Left lung (tissue), 10 donors: Measurements from ENCODE around the gene NAA16. TPM values are rescaled to one million over a fixed set of nuclear protein-coding genes. Genes with fewer than 3 reads are reported as not detected.

Experiments used
- ATAC-seq: fragments of 200-7000 bp; cut with Tn5 transposase; one replicate; pipeline ENCODE4 v1.9.1; 2020; ENCODE audit warnings: moderate library complexity
- DNase-seq, 4 donors: peaks; one replicate each; pipeline ENCODE4 v3.0.0-alpha.2; 2013 to 2020
- H3K27ac ChIP-seq, 2 donors: fragments of 200-600 bp; sonication (generic) in 1 of 2; one replicate each; pipeline versions ENCODE4 v1.5.0 to v1.8.0; 2020 to 2021
- H3K27me3 ChIP-seq, 2 donors: fragments of 200-600 bp; sonication (generic) in 1 of 2; one replicate each; pipeline versions ENCODE4 v1.5.0 to v1.8.0; 2020 to 2021
- H3K36me3 ChIP-seq, 2 donors: fragments of 200-600 bp; sonication (generic) in 1 of 2; one replicate each; pipeline versions ENCODE4 v1.5.0 to v1.8.0; 2020 to 2021
- H3K4me1 ChIP-seq, 2 donors: fragments of 200-600 bp; one replicate each; pipeline ENCODE4 v1.8.0; 2021
- H3K4me3 ChIP-seq, 2 donors: fragments of 200-600 bp; sonication (generic) in 1 of 2; one replicate each; pipeline versions ENCODE4 v1.5.0 to v1.8.0; 2020 to 2021; ENCODE audit warnings: mild to moderate bottlenecking in 1 of 2
- H3K9me3 ChIP-seq, 2 donors: fragments of 200-600 bp; sonication (generic) in 1 of 2; one replicate each; pipeline versions ENCODE4 v1.5.0 to v1.8.0; 2020 to 2021
- intact Hi-C, 2 donors: fragments of 100-400 bp; cut with DNase I; formaldehyde crosslinking; loops; one replicate each; pipeline versions ENCODE4 v1.11.2 to v1.14.2; 2022
- polyA plus RNA-seq, 6 donors: library from polyadenylated mRNA; unstranded; fragments of 120-200 nt; gene quantifications; one replicate each; pipeline ENCODE4 v1.2.1, GENCODE V29; 2013; ENCODE audit not compliant: insufficient read length in 6 of 6
- total RNA-seq, 2 donors: library from RNA; stranded (reverse); fragmentation: NEBNext Ultra II Directional; extraction: Animal tissue kit (Norgen Biotek cat#: 25700); gene quantifications; one replicate each; pipeline ENCODE4 v1.2.1, GENCODE V29; 2021
- TF ChIP-seq, protein P1 (sequence below), 2 donors: fragments of 200-600 bp; sonication (generic) in 1 of 2; IDR thresholded peaks; one replicate each; pipeline versions ENCODE4 v1.5.0 to v1.8.0; 2021; ENCODE audit warnings: antibody characterized with exemption in 2 of 2
- donor health status: DM: no; HTN: yes; CAD: no.
- donor health status: DM: no; HTN: no; CAD: no.

NAA16 gene
- total and polyA plus RNA-seq, 8 donors = 17.2 to 69.4 (median 55.6) TPM

DNA sequence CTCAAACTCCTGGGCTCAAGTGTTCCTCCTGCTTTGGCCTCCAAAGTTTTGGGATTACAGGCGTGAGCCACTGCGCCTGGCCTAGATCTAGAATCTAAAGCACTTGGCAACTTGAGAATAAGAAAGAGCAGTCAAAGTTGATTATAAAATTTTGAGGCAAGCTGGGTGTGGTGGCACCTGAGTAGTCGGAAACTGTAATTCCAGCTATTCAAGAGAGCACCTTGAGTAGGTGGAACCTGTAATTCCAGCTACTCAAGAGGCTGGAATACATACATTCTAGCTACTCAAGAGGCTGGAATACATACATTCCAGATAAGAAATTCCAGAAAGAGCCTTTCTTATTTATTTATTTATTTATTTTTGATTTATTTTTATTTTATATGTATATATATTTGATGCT lies 8.3 kb upstream of the NAA16 start:
- Histone ChIP-seq H3K36me3 (no peaks in the 10 kb centered on the region), H3K27me3 (no peaks in the 10 kb centered on the region), H3K4me1 (no peaks in the 10 kb centered on the region), H3K4me3 (no peak overlapping the region), H3K27ac (no peak overlapping the region), H3K9me3 (no peaks in the 10 kb centered on the region)
- ATAC-seq (peak; percentile 71), DNase-seq (peak in 1 of 4 donors; percentile 64)
- TF ChIP-seq, protein P1, sequence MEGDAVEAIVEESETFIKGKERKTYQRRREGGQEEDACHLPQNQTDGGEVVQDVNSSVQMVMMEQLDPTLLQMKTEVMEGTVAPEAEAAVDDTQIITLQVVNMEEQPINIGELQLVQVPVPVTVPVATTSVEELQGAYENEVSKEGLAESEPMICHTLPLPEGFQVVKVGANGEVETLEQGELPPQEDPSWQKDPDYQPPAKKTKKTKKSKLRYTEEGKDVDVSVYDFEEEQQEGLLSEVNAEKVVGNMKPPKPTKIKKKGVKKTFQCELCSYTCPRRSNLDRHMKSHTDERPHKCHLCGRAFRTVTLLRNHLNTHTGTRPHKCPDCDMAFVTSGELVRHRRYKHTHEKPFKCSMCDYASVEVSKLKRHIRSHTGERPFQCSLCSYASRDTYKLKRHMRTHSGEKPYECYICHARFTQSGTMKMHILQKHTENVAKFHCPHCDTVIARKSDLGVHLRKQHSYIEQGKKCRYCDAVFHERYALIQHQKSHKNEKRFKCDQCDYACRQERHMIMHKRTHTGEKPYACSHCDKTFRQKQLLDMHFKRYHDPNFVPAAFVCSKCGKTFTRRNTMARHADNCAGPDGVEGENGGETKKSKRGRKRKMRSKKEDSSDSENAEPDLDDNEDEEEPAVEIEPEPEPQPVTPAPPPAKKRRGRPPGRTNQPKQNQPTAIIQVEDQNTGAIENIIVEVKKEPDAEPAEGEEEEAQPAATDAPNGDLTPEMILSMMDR (IDR thresholded peaks at IDR 0.05) = no peak
- intact Hi-C loops = no loop called here

DNA sequence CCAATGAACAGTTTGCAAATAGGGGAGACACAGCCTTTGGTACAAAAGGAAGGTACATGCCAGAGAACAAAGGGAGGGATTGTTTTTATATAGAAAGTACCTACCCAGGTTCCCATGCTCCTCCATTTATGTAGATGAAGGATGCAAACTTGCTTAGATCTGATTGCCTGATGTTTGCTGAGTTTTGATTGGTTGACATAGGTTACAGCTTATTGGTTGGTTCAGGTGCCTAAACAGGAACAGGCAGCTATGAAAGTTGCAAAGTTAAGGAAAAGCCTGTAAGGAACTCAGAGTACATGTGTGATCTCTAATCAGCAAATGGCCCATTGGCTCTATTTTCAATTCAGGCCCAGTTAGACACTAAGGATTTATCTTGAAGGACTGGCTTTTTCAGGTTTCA lies 6.5 kb upstream of the NAA16 start:
- TF ChIP-seq, protein P1 (IDR thresholded peaks at IDR 0.05) = no peak
- intact Hi-C loops = no loop called here

DNA sequence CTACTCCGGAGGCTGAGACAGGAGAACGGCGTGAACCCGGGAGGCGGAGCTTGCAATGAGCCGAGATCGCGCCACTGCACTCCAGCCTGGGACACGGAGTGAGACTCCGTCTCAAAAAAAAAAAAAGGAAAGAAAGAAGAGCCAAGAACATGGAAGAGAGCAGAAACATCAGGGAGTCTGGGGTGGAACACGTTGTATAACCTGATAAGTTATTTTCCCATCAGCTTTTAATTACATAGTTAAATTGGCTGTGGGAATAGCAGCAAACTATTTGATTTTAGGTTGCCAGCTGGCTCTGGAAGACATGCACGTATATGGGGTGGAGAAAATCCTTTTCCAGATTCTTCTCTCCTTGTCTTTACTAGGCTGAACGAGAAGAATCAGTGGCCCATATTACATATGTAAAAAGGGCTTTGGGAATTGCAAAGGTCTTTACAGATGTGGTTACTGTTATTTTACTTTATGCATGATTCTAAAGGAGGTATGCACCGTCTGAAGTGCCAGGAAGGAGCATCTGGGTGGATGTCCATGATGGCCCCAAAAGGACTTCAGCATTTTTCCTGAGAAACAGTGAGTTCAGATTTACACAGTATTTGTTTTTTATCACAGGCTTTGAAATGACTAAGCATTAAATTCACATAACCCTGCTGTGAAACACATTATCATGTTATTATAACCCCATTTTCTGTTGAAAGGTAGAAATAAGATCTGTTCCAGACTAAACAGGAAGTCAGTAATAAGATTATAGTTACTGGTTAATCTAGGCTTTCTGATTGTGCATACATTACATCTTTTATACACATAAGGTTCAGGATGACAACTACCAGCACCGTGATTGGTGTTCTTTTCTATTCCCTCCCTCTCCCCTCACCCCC lies 4.6 kb upstream of the NAA16 start:
- no peaks in the 10 kb centered on the region for H3K27me3 ChIP-seq
- ATAC-seq (no peak), DNase-seq (no peak)
- no peaks in the 10 kb centered on the region for H3K36me3 ChIP-seq
- H3K27ac ChIP-seq = no peak overlapping the region
- no peak overlapping the region for H3K4me3 ChIP-seq
- intact Hi-C loops = no loop called here
- TF ChIP-seq, protein P1 (IDR thresholded peaks at IDR 0.05) = no peak
- peaks cover 4 to 5% of the 10 kb centered on the region in 2 donors for H3K4me1 ChIP-seq
- H3K9me3 ChIP-seq = no peaks in the 10 kb centered on the region

More for the DNA sequence above, 6.5 kb upstream of the NAA16 start:
- DNase-seq (no peak), ATAC-seq (no peak)
- H3K36me3 ChIP-seq = no peaks in the 10 kb centered on the region
- no peak overlapping the region for H3K4me3 ChIP-seq
- no peaks in the 10 kb centered on the region for H3K9me3 ChIP-seq
- no peaks in the 10 kb centered on the region for H3K4me1 ChIP-seq
- H3K27ac ChIP-seq = no peak overlapping the region
- no peaks in the 10 kb centered on the region for H3K27me3 ChIP-seq

DNA sequence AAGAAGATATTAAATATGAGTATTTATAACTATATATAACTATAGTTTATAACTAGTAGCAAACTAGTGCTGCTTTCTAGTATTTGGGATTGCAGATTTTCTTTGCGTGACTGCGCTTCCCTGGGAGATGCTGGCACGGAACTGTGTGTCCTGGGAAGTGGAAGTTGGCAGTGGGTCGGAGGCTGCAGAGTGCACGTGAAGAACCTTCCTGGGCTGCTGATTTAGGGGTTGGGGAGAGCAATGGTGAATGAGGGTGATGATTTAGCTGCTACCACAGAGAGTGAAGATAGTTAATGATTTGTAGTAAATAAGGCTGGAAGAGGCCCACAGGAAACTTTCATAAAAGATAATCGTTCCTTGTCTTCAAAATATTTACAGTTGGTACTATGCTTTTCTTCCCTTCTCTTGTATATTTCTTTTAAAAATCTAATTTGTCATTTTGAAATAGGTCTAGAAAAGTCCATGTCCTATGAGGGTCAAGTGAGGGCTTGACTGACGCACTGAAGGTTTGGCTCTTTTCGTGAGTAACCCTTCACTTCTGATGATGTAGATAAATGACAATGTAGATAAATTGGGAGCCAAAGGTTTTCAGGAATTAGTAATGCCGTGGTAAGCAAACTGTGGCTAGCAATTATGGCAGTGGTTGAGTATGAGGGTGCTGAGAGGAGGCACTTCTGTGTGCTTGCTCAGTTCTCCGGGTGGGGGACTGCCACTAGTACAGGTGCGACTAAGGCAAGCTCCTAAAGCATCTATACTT lies 3.0 kb upstream of the NAA16 start:
- Histone ChIP-seq H3K27ac (no peak overlapping the region), H3K4me3 (no peak overlapping the region), H3K27me3 (no peaks in the 10 kb centered on the region), H3K4me1 (peaks cover 8 to 12% of the 10 kb centered on the region in 2 donors), H3K9me3 (no peaks in the 10 kb centered on the region), H3K36me3 (no peaks in the 10 kb centered on the region)
- TF ChIP-seq, protein P1 (IDR thresholded peaks at IDR 0.05) = no peak
- intact Hi-C loops = no loop called here
- ATAC-seq = no peak
- no peak for DNase-seq
